ENCODE measurements around the gene CTTN. TPM values are rescaled to one million over a fixed set of nuclear protein-coding genes. Genes with fewer than 3 reads are reported as not detected.

Gene CTTN
- total RNA-seq, 4 donors from 2014 or later, result 179 to 458 (median 200) TPM

Other genes starting within 250 kb of the CTTN start
- 10 to 100 TPM; 12.3 to 29.3 (median 18.1) TPM for gene FADD, start 195.2 kb upstream of the CTTN start, total RNA-seq
- 100 to 1,000 TPM in 1 of 4 donors, 10 to 100 TPM in 3; 34.9 to 141 (median 69.7) TPM for gene PPFIA1, start 127.8 kb upstream of the CTTN start, total RNA-seq

Measured in suprapubic skin (tissue), 4 donors.